WTC11 (cell line): Measurements from ENCODE around the gene OR5K3. TPM values are rescaled to one million over a fixed set of nuclear protein-coding genes. Genes with fewer than 3 reads are reported as not detected.

Experiments used
- ATAC-seq: fragments of 200-7000 bp; cut with Tn5 transposase; 2 replicates; pipeline ENCODE4 v1.10.0; 2021; ENCODE audit warnings: mild to moderate bottlenecking, moderate library complexity
- CTCF ChIA-PET: fragments of 300-600 bp; sonication (Branson Sonifier 250); formaldehyde crosslinking; loops from one replicate; lab custom pipeline; 2021; ENCODE audit warnings: antibody characterized with exemption; lab: Charles Lee
- POLR2A ChIA-PET: fragments of 350-600 bp; sonication (Branson Sonifier 250); formaldehyde crosslinking; loops from one replicate; lab custom pipeline; 2021; ENCODE audit warnings: antibody characterized with exemption; lab: Charles Lee
- DNase-seq: peaks from one replicate; pipeline ENCODE4 v3.0.0; 2021; ENCODE audit warnings: low spot score
- H3K27ac Mint-ChIP-seq: 2 replicates; pipeline ENCODE4 v1.8.0; 2021; ENCODE audit warnings: mixed read lengths
- H3K27me3 Mint-ChIP-seq: 2 replicates; pipeline ENCODE4 v1.8.0; 2021; ENCODE audit warnings: low read depth, mild to moderate bottlenecking, moderate library complexity, mixed read lengths
- H3K36me3 Mint-ChIP-seq: 2 replicates; pipeline ENCODE4 v1.8.0; 2021; ENCODE audit warnings: mixed read lengths
- H3K4me1 Mint-ChIP-seq: 2 replicates; pipeline ENCODE4 v1.8.0; 2022; ENCODE audit warnings: mixed read lengths
- H3K4me3 Mint-ChIP-seq: 2 replicates; pipeline ENCODE4 v1.8.0; 2021; ENCODE audit warnings: mild to moderate bottlenecking, moderate library complexity, mixed read lengths
- H3K9me3 Mint-ChIP-seq: 2 replicates; pipeline ENCODE4 v1.8.0; 2021; ENCODE audit warnings: mixed read lengths
- ARID4B ChIP-seq: sonication (generic); formaldehyde crosslinking; IDR thresholded peaks from 2 replicates; pipeline ENCODE4 v1.8.0; 2023; ENCODE audit warnings: missing genetic modification reagents, mild to moderate bottlenecking, borderline replicate concordance
- ATF1 ChIP-seq: sonication (generic); formaldehyde crosslinking; IDR thresholded peaks from 2 replicates; pipeline ENCODE4 v1.8.1; 2023; ENCODE audit warnings: mild to moderate bottlenecking, moderate library complexity, missing genetic modification reagents
- ATF6 ChIP-seq: sonication (generic); formaldehyde crosslinking; IDR thresholded peaks from 2 replicates; pipeline ENCODE4 v1.8.1; 2023; ENCODE audit warnings: mild to moderate bottlenecking, missing genetic modification reagents
- CBFB ChIP-seq: sonication (generic); formaldehyde crosslinking; IDR thresholded peaks from 2 replicates; pipeline ENCODE4 v1.8.1; 2022; ENCODE audit warnings: mild to moderate bottlenecking, low read depth, missing genetic modification reagents
- CREM ChIP-seq: sonication (generic); formaldehyde crosslinking; IDR thresholded peaks from 2 replicates; pipeline ENCODE4 v1.8.1; 2022; ENCODE audit warnings: mild to moderate bottlenecking, missing genetic modification reagents, moderate library complexity
- ELF4 ChIP-seq: sonication (generic); formaldehyde crosslinking; IDR thresholded peaks from 2 replicates; pipeline ENCODE4 v1.8.1; 2022; ENCODE audit warnings: low read depth, mild to moderate bottlenecking, moderate library complexity, missing genetic modification reagents
- ESRRA ChIP-seq: sonication (generic); formaldehyde crosslinking; IDR thresholded peaks from 2 replicates; pipeline ENCODE4 v1.8.1; 2022; ENCODE audit warnings: mild to moderate bottlenecking, missing genetic modification reagents, borderline replicate concordance
- FOXK1 ChIP-seq: sonication (generic); formaldehyde crosslinking; IDR thresholded peaks from 2 replicates; pipeline ENCODE4 v1.8.0; 2022; ENCODE audit warnings: mild to moderate bottlenecking, moderate library complexity, missing genetic modification reagents
- IRF1 ChIP-seq: sonication (generic); formaldehyde crosslinking; IDR thresholded peaks from 2 replicates; pipeline ENCODE4 v1.8.0; 2023; ENCODE audit warnings: missing genetic modification reagents
- IRF2 ChIP-seq: sonication (generic); formaldehyde crosslinking; IDR thresholded peaks from 2 replicates; pipeline ENCODE4 v1.8.0; 2022; ENCODE audit warnings: low read depth, missing genetic modification reagents, borderline replicate concordance
- NFYB ChIP-seq: sonication (generic); formaldehyde crosslinking; conservative IDR thresholded peaks from 2 replicates; pipeline ENCODE4 v1.8.0; 2022; ENCODE audit warnings: low read depth, missing genetic modification reagents
- RORB ChIP-seq: fragments of 250-450 bp; sonication (Bioruptor Pico); IDR thresholded peaks from 2 replicates; pipeline ENCODE4 v1.9.0; 2021; ENCODE audit warnings: mild to moderate bottlenecking
- SMAD4 ChIP-seq: sonication (generic); formaldehyde crosslinking; IDR thresholded peaks from 2 replicates; pipeline ENCODE4 v1.8.0; 2022; ENCODE audit warnings: mild to moderate bottlenecking, missing genetic modification reagents
- SOX15 ChIP-seq: fragments of 250-450 bp; sonication (Bioruptor Pico); IDR thresholded peaks from 2 replicates; pipeline ENCODE4 v1.9.0; 2021; ENCODE audit warnings: mild to moderate bottlenecking
- SP1 ChIP-seq: sonication (generic); formaldehyde crosslinking; conservative IDR thresholded peaks from 2 replicates; pipeline ENCODE4 v1.8.1; 2022; ENCODE audit warnings: missing genetic modification reagents
- TEAD1 ChIP-seq: sonication (generic); formaldehyde crosslinking; IDR thresholded peaks from 2 replicates; pipeline ENCODE4 v1.8.0; 2022; ENCODE audit warnings: mild to moderate bottlenecking, missing genetic modification reagents
- TP53 ChIP-seq: sonication (generic); formaldehyde crosslinking; IDR thresholded peaks from 2 replicates; pipeline ENCODE4 v1.8.1; 2023; ENCODE audit warnings: mild to moderate bottlenecking, missing genetic modification reagents
- USF1 ChIP-seq: sonication (generic); formaldehyde crosslinking; IDR thresholded peaks from 2 replicates; pipeline ENCODE4 v1.8.0; 2022; ENCODE audit warnings: mild to moderate bottlenecking, missing genetic modification reagents
- ZBTB43 ChIP-seq: sonication (generic); formaldehyde crosslinking; IDR thresholded peaks from 2 replicates; pipeline ENCODE4 v1.8.1; 2023; ENCODE audit warnings: mild to moderate bottlenecking, missing genetic modification reagents
- ZNF138 ChIP-seq: sonication (generic); formaldehyde crosslinking; conservative IDR thresholded peaks from 2 replicates; pipeline ENCODE4 v1.8.1; 2022; ENCODE audit warnings: mild to moderate bottlenecking, moderate library complexity, missing genetic modification reagents
- ZNF416 ChIP-seq: fragments of 250-450 bp; sonication (Bioruptor Pico); IDR thresholded peaks from 2 replicates; pipeline ENCODE4 v1.9.0; 2021; ENCODE audit warnings: mild to moderate bottlenecking, inconsistent platforms
- ZNF512 ChIP-seq: sonication (generic); formaldehyde crosslinking; IDR thresholded peaks from 2 replicates; pipeline ENCODE4 v1.8.1; 2022; ENCODE audit warnings: missing genetic modification reagents, borderline replicate concordance
- total RNA-seq: library from RNA; stranded (reverse); gene quantifications from 3 replicates; pipeline ENCODE4 v1.2.3, GENCODE V29; 2021

Gene OR5K3
- total RNA-seq, 1 experiment from 2014 or later, result not detected

GRCh38 chr3:98360681-98361080 lies 29.8 kb upstream of the OR5K3 start:
- H3K36me3 Mint-ChIP-seq, result peaks cover 20% of the 10 kb centered on the region
- no peaks in the 10 kb centered on the region for H3K4me1 Mint-ChIP-seq
- ChIA-PET CTCF (no interaction called here), POLR2A (no interaction called here)
- H3K27ac Mint-ChIP-seq, result no peak overlapping the region
- no peaks in the 10 kb centered on the region for H3K27me3 Mint-ChIP-seq
- no peak for ATAC-seq
- TF ChIP-seq ARID4B (CRISPR knock-in tag) (no peak), RORB (CRISPR knock-in tag) (no peak), SMAD4 (CRISPR knock-in tag) (no peak), IRF2 (CRISPR knock-in tag) (no peak), ZNF416 (CRISPR knock-in tag) (no peak), SOX15 (CRISPR knock-in tag) (no peak), CBFB (CRISPR knock-in tag) (no peak), SP1 (CRISPR knock-in tag) (no peak), ATF6 (no peak), FOXK1 (CRISPR knock-in tag) (no peak), NFYB (no peak), ZBTB43 (no peak), TP53 (no peak)
- no peak for DNase-seq
- no peak overlapping the region for H3K4me3 Mint-ChIP-seq
- H3K9me3 Mint-ChIP-seq, result peaks cover 21% of the 10 kb centered on the region

GRCh38 chr3:98361289-98361688 lies 29.2 kb upstream of the OR5K3 start:
- no peak for TF ChIP-seq ATF1 (CRISPR knock-in tag)
- TF ChIP-seq ZNF138, result no peak
- no peak for TF ChIP-seq TEAD1 (CRISPR knock-in tag)
- no peak for TF ChIP-seq IRF1 (CRISPR knock-in tag)
- TF ChIP-seq SOX15 (CRISPR knock-in tag), result no peak
- no peak for TF ChIP-seq ELF4 (CRISPR knock-in tag)
- no peak for TF ChIP-seq CREM (CRISPR knock-in tag)
- no peak for TF ChIP-seq USF1 (CRISPR knock-in tag)
- no peak for TF ChIP-seq NFYB
- TF ChIP-seq ESRRA (CRISPR knock-in tag), result no peak
- TF ChIP-seq ZNF512 (CRISPR knock-in tag), result no peak
- ChIA-PET POLR2A (no interaction called here), CTCF (no interaction called here)
- H3K27me3 Mint-ChIP-seq, result no peaks in the 10 kb centered on the region
- peaks cover 21% of the 10 kb centered on the region for H3K9me3 Mint-ChIP-seq
- H3K4me1 Mint-ChIP-seq, result no peaks in the 10 kb centered on the region
- H3K27ac Mint-ChIP-seq, result no peak overlapping the region
- no peak overlapping the region for H3K4me3 Mint-ChIP-seq
- no peak for DNase-seq
- H3K36me3 Mint-ChIP-seq, result peaks cover 20% of the 10 kb centered on the region
- ATAC-seq, result no peak
